SK-N-SH treated with all-trans-retinoic acid at 6 μM for 48 hours (cell line): ENCODE measurements around the gene ACOD1.

ENCODE experiments used
- ARNTL ChIP-seq: fragments of 450-650 bp; formaldehyde crosslinking; IDR thresholded peaks from 2 replicates; pipeline ENCODE4 v1.5.0; 2020; ENCODE audit warnings: low read depth, mild to moderate bottlenecking, moderate library complexity, borderline replicate concordance
- BACH2 ChIP-seq: fragments of 250-450 bp; sonication (Bioruptor Pico); IDR thresholded peaks from 2 replicates; pipeline ENCODE4 v1.9.0; 2021; ENCODE audit warnings: mild to moderate bottlenecking, borderline replicate concordance
- CSRNP3 ChIP-seq: fragments of 250-450 bp; sonication (Bioruptor Pico); IDR thresholded peaks from 2 replicates; pipeline ENCODE4 v1.5.1; 2021; ENCODE audit warnings: mild to moderate bottlenecking, moderate library complexity
- GLIS3 ChIP-seq: fragments of 250-450 bp; sonication (Bioruptor Pico); IDR thresholded peaks from 2 replicates; pipeline ENCODE4 v1.5.0; 2020; ENCODE audit warnings: mild to moderate bottlenecking, moderate library complexity
- ISL1 ChIP-seq: fragments of 250-450 bp; sonication (Bioruptor Pico); IDR thresholded peaks from 2 replicates; pipeline ENCODE4 v2.1.2; 2022; ENCODE audit warnings: mild to moderate bottlenecking, moderate library complexity
- PATZ1 ChIP-seq: fragments of 250-450 bp; sonication (Bioruptor Pico); IDR thresholded peaks from 2 replicates; pipeline ENCODE4 v1.8.0; 2020; ENCODE audit warnings: mild to moderate bottlenecking, moderate library complexity, borderline replicate concordance
- ZFP3 ChIP-seq: fragments of 250-450 bp; sonication (Bioruptor Pico); IDR thresholded peaks from 2 replicates; pipeline ENCODE4 v1.5.0; 2020; ENCODE audit warnings: mild to moderate bottlenecking, moderate library complexity
- ZFP30 ChIP-seq: fragments of 450-650 bp; formaldehyde crosslinking; IDR thresholded peaks from 2 replicates; pipeline ENCODE4 v1.5.0; 2022; ENCODE audit warnings: mild to moderate bottlenecking, moderate library complexity
- ZNF70 ChIP-seq: fragments of 450-650 bp; formaldehyde crosslinking; IDR thresholded peaks from 2 replicates; pipeline ENCODE4 v1.5.0; 2020; ENCODE audit warnings: mild to moderate bottlenecking, moderate library complexity
- TF ChIP-seq, protein P1 (sequence below): fragments of 250-450 bp; sonication (Bioruptor Pico); IDR thresholded peaks from 2 replicates; pipeline ENCODE4 v1.8.0; 2021; ENCODE audit warnings: low read depth, mild to moderate bottlenecking, moderate library complexity, borderline replicate concordance

DNA sequence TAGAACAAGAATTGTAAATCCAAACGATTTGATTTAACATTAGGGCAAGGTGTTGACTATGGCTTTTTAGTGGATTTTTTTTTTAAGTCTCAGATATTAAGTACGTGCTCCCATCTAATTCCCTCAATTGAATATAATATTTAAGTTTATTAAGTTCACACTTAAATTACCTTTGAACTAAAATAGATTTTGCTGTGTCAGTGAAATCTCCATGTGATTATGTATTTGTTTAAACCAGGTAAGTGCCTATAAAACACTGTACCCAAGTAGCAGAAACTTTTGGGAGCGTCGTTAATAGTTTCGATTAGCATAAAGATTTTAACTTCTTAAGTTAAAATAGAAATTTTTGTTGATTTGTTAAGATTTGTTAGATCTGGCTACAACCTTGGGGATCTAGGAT is 45.2 kb downstream of the ACOD1 start:
- no peak for TF ChIP-seq ISL1 (CRISPR knock-in tag)
- no peak for TF ChIP-seq ARNTL (CRISPR knock-in tag)
- no peak for TF ChIP-seq ZNF70 (CRISPR knock-in tag)
- no peak for TF ChIP-seq ZFP3 (CRISPR knock-in tag)
- TF ChIP-seq GLIS3 (CRISPR knock-in tag): no peak
- TF ChIP-seq PATZ1 (CRISPR knock-in tag): no peak
- TF ChIP-seq, protein P1, sequence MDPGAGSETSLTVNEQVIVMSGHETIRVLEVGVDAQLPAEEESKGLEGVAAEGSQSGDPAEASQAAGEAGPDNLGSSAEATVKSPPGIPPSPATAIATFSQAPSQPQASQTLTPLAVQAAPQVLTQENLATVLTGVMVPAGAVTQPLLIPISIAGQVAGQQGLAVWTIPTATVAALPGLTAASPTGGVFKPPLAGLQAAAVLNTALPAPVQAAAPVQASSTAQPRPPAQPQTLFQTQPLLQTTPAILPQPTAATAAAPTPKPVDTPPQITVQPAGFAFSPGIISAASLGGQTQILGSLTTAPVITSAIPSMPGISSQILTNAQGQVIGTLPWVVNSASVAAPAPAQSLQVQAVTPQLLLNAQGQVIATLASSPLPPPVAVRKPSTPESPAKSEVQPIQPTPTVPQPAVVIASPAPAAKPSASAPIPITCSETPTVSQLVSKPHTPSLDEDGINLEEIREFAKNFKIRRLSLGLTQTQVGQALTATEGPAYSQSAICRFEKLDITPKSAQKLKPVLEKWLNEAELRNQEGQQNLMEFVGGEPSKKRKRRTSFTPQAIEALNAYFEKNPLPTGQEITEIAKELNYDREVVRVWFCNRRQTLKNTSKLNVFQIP (CRISPR knock-in tag): no peak
- no peak for TF ChIP-seq ZFP30
- no peak for TF ChIP-seq BACH2 (CRISPR knock-in tag)
- TF ChIP-seq CSRNP3 (CRISPR knock-in tag): no peak
